ENCODE measurements around the gene MATCAP1.

MATCAP1 gene

DNA sequence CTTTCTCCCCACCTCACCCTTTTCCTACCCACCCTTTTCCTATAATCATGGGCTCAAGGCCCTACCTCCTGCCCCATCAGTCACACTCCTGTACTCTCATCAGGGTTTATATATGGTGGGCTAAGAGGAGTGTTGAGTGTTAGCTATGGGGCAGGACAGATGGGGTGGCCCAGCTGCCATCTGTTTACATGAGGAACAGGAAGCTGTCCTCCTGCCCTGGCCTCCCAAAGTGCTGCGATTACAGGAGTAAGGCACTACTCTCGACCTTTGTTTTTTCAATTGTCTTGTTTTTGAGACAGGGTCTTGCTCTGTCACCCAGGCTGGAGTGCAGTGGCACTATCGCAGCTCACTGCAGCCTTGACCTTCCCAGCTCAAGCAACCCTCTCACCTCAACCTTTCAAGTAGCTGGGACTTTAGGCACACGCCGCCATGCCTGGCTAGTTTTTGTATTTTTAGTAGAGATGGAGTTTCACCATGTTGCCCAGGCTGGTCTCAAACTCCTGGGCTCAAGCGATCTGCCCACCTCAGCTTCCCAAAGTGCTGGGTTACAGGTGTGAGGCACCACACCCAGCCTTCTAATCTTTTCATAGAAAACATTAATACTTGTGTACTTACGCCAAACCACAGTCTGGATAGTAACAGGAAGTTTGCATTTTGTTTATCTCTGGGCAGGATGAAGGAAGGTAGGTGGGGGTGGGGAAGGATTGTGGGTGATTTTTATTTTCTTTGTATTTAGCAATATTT is 25.7 kb downstream of the MATCAP1 start:
- no peak for DNase-seq (ENCODE audit: low read depth, low spot score)

DNA sequence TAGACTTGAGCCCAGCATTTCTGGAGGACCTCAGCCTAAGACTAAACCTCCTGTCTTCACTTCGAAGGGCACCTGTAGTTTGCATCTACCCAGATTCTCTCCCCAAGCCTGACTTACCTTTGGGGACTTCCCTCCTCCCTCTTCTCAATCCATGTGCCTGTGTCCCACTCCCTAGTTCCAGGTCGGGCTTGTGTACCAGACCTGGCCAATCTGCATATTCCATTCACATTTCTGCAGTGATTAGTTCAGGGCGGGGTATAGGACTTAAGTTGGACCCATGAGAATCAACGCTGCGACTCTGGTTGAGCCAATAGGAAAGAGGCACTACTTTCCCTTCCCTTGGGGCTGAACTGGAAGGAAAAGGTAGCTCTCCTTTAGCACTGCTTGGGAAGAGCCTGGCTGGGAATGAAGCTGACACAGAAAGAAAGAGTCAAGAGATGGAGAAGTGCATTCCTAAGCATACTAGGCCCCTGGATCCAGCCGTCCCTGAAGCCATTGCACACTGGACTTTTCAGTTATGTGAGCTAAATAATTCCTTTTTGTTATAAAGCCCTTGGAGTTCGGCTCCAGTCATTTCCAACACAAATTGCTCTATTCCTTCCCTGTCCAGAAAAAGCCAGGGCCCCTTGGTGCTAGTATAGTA is 26.5 kb downstream of the MATCAP1 start:
- no peak for DNase-seq (ENCODE audit: low read depth, low spot score)

DNA sequence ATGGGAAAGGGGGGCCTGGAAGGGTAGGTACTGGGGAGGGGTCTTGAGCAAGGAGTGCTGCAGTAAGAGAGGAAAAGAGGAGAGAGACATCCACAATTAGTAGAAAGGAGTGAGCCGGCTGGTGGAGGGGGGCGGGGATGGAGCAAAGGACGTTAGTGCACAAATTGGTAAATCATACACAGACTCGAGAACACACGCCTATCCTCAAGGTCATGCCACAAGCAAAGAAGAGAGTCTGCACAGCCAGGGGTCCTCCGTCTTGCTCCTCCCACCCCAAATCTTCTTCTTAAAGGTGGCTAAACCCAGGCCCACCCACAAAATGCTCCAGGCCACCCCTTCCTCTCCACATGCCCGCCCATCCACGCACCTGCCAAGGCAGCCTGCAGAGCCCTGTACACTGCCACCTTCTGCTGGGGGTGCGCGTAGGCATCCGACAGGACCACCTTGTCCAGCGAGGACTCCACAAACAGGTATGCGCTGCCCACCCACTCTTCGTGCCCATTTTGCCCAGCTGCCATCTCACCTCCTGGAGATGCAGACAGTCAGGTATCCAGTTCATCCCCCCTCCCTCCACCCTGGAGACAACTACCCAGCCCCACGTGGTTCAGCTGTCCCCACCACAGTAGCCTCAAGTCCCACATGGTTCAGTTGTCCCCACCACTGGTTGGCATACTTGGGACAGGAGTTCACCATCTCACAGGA is 27.5 kb downstream of the MATCAP1 start:
- DNase-seq (ENCODE audit: low read depth, low spot score): no peak

DNA sequence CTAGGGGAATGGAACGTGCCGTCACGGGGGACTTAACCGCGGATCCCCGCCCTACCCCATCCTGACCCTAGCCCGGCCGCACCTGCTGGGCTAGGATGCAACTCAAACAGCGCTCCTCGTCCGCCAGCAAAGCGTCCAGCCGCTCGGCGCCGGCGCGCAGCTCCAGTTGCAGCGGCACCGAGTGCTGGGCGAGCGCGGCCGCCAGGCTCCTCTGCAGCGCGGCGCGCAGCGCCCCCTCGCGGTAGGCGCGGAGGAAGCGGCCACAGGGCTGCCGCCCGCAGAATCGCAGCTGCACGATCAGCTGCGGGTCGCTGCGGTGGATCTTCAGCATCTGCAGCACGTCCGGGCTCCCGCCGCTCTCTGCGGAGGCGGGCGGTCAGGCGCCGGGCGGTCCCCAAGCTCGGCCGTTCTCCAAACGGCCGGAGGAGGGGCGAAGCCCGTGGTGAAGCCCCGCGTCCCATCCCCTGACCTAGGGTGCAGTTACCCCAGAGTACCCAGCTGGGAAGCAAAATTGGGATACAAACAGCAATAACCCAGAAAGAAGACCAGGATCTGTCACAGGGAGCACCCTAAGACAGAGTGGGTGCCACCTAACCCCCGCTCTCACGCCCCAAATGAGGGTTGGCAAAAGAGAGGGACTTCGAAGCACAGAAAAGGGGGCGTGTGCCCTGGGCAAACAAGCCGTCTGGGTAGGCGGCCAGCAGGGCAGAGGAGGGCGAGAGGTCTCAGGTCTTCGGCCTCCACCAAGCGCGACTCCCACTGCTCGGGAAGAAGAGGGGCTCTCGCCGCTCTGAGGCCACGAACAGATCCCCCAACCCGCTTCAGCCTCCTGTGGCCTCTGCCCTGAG is 28.2 kb downstream of the MATCAP1 start:
- DNase-seq (ENCODE audit: low read depth, low spot score): peak; percentile 91

DNA sequence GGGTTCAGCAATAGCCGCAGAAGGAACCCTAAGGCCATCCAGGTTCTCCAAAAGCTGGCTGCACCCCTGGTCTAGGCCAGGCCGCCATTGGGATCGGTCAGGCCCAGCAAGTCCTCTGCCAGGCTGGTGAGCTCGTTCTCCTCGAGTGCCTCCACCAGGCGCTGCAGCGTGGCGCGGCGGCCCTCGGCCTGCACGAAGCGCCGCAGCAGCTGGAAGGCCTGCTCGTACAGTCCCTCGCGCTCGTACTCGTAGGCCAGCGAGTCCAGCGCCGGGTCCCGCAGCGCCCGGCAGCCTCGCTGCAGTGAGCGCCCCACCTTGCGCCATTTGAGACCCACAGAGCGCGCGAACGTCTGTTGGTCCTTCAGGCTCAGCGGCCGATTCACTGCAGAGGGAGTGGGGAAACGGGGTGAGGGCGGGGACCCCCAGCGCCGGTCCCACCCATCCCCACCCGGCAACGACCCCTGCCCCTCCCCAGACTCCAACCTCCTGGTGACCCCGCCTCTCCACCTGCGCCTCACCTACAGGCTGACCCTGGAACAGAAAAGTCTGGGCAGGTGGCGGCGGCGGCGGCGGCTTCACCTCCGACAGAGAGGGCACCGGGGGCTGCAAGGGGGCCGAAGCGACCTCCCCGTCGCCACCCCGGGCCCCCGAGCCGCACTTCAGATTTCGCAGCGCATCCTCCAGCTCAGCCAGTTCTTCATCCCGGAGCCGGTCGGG is 29.0 kb downstream of the MATCAP1 start:
- DNase-seq (ENCODE audit: low read depth, low spot score): no peak

DNA sequence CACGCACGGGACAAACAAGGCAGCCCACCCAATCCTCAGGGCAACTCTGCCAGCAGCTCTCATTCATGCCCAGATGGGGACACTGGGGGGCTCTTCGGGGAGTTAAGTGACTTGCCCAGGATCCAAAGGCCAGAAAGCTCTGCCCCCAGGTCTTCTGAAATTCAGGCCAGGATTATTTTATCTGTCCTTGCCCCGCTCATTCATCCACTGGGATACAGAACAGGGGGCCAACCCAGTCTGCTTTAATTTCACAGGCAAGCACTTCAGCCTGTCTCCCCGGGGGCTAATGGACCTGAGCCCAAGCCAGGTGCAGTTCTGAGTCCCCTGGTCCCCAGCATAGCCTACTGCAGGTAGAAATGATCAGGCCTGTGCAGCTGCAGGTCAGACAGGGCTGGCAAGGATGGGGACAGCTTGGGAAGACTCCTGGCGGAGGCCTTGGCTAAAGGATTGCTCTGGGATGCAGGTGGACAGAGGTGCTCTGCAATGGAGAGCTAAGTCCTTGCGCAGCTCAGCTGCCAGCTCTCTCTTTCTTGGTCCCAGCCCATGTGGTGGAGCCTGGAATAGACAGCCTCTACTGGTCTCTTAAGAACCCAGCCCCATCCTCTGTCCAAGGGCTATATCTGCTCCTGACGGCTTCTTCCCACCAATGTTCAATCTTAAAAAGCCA is 32.2 kb downstream of the MATCAP1 start:
- DNase-seq (ENCODE audit: low read depth, low spot score): no peak

DNA sequence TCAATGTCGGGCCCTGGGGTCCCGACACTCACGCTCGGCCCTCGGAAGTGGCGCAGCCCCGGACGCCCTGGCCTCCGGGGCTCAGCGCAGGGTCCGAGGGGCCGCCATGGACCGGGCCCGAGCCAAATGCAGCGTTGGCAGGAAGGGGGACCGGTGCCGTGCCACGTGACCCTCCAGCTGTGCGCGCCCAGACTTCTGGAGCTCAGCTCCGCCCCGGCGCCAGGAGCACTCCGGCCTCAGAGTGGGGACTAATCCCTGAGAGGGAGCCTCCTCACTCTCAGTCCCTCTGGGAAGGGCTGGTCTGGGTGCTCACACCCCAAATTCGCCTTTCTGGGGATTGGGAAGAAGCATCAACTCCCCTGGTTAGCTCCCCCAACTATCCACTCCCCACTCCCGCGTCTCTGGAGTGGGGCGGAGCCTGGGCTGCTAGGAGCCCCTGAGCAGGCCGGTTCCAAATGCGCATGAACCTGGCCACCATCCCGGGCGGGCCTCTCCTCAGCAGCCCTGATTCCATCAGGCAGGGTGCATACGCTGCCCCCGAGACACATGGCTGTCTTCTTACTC is 32.8 kb downstream of the MATCAP1 start, which contains the start of gene B3GNT9:
Gene B3GNT9 (minus strand): TSS at position 166 of the 564 bp plus-strand sequence. CDS start 513 bp downstream, outside the sequence.
- DNase-seq (ENCODE audit: low read depth, low spot score): peak; percentile 83

DNA sequence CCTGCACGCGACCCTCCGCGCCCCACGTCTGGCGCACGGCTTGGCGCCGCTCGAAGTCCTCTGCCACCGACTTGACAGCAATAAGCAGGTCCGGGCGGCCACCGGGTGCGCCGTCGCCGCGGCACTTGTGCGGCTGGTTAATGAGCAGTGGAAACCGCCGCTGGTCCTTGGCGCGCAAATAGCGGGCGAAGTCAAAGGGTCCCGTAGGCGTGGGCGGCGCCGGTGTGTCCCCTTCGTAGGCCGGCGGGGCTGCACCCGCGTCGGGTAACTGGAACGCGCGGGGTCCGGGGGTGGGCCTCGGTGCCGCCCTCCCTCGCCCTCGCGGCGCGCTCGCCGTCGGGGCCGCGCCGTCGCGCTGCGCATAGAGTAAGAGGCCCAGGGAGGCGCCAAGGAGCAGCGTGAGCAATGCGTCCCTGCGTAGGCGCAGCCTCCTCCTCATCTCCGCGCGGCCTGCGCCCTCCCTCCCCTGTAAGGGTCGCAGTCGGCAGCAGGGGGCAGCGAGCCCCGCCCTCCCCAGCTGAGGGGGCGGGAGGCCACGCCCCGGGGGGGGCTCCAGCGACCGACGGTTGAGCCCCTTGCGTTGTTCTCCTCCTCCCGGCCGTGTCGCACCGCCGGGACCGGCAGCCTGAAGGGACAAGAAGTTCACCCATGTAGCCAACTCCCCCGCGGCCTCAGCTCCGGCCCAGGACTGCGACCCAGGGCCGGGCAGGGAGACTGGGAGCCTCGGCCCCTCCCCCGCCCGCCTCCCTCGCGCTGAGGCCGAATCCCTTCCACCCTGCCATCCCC is 33.5 kb downstream of the MATCAP1 start:
- DNase-seq (ENCODE audit: low read depth, low spot score): peak; percentile 71

DNA sequence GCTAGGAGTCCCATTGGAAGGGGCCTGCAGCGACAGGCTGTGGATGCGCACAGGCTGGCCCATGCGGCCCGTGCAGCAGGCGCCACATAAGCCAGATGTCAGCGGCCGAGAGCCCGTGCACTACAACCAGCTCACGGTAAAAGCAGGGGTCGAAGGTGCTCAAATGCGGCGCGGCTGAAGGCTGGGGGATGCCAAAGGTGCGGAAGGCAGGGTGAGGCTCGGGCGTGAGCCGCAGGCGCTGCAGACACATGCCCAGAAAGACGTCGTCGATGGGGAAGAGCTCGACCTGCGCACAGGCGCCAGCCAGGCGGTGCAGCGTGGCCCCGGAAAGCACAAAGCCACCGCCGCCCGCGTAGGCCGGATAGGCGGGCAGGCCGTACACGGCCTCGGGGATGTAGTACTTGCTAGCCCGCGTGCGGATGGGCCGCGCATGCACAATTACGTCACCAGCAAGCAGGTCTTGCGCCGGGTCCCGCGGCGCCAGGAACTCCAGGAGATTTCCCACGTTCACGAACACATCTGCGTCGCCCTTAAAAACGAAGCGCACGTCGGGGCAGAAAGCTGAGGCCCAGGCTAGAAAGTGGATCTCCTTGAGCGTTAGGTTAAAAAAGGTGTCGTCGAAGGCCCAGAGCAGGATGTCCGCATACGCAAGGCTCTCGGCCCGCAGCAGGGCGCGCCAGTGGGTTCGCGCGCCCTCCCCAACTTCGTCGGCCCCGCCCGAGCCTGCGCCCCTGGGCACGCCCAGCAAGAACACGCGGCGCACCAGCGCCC is 34.3 kb downstream of the MATCAP1 start:
- no peak for DNase-seq (ENCODE audit: low read depth, low spot score)

DNA sequence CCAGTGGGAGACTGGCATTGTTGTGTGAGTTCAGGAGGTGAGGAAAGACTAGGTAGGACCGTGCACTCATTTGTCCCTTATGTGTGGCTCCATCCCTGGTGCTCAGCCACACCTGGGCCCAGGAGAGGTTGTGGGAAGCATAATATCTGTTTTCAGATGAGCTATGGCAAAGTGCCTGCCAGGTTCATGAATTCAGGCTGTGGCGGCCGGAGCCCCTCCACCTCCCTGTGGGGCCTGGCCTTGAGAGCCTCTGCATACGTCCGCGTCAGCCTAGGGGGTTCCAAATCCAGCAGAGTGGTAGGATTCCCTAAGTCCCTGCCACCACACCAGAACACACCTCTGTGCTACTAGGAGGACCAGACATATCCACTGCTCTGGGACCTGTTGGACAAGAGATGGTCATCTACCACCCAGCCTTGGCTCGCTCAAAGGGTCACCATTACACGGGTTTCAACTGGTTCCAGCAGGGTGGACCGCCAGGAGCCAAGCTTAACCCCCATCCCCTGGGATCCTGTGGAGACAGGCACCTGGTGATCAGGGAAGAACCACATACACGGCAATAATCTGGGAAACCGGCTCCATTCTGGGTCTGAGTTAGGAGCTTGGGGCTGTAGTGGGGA is 35.0 kb downstream of the MATCAP1 start:
- DNase-seq (ENCODE audit: low read depth, low spot score): no peak

DNA sequence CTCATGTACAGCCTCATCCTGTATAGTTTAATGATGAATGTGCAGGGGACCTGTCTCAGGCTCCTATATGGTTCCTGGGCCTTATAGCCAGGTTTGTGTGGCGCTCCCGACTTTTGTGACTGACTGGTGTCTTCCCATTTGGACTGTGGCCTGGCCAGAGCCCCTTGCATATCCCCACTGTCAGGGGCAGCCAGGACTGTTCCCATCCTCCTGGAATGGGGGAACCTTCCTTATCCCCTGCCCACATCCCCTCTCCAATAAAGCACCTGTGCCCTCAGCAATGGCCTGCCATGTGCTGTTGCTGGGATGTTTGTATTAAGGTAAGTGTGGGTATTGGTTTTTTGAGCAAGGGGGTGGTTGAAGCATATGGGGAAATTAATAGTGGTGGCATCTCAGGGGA is 35.5 kb downstream of the MATCAP1 start:
- no peak for DNase-seq (ENCODE audit: low read depth, low spot score)

DNA sequence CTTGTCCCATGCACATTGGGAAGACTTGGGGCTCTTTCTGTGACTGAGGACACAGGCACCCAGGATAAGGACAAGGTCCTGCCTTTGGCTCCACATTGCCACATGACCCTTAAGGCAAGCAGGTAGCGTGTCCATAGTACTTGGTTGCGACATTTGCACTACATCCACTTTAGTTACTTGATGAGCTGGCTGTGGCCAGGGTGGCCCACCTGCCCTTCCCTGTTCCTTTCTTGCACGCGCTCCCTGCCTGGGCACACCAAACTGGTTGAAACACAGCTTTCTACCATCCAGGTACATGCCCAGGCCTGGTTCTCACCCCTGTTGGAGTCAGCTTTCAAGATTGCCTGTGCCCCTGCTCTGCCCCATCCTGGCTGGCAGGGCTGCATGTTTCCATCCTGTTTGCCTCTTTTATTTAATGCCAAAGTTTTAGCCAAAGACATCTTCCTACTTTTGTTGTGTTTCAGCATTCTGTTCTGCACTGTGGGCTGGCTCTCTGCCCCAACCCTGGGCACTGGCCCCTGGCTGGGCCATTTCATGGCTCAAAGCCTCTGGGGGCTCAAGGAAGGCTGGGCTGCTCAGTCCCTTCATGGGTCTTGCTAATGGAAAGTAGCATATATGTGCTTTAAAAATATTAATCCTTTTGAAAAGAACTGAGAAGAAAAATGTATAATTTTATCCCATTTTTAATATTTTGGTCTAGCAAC is 36.2 kb downstream of the MATCAP1 start:
- no peak for DNase-seq (ENCODE audit: low read depth, low spot score)

DNA sequence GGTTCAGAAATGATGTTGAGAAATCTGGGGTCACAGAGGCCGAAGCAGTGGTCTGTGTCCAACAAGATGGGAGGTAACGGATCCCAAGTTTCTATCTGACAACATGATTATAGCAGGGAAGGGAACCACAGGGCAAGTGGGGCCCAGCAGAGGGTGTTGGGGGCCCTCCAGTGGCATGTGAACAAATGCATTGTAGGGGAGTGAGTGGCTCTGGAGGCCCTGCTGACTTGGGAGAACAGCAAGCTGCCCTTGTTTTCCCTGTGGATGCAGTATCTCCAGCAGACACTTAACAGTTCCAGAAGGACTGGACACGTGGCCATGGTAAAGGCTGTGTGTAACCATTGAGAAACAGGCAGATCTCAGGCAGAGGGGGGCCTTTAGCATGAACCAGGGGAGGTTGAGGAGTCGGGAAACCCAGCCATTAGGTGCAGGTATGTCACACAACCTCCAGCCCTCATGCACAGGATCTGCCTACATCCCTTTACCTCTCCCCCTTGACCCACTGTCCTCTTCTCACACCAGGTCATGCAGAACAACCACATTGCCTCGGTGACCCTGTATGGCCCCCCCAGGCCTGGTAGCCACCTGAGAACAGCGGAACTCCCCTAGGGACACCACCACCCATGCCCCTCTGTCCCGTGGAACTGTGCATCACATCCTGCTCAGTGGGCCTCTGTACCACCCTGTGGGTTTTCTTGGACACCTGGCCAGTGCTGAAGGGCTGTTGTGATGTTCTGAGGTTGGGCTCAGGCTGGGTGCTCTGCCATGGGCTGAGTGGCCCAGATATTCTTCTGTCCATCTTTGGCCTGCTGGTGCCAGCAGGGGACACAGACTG is 37.0 kb downstream of the MATCAP1 start:
- DNase-seq (ENCODE audit: low read depth, low spot score): no peak

DNA sequence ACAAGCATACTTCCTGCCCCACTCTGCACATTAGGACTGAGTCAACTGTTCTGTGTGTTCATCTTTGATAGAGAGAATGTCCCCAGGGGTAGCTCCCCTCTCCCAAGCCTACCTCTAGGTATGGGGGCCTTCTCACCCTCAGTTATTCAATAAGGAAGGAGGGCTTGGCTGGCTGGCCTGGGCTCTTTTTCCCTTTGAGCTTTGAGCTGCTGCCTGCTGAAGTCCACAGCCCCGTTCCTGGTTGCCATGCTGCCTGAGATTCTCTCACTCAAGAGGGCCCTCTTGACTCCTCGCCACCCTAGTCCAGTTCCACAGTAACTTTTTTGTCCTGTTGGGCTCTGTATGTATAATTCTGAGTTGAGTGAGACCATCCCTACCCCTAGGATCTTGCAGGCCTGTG is 38.0 kb downstream of the MATCAP1 start:
- no peak for DNase-seq (ENCODE audit: low read depth, low spot score)

DNA sequence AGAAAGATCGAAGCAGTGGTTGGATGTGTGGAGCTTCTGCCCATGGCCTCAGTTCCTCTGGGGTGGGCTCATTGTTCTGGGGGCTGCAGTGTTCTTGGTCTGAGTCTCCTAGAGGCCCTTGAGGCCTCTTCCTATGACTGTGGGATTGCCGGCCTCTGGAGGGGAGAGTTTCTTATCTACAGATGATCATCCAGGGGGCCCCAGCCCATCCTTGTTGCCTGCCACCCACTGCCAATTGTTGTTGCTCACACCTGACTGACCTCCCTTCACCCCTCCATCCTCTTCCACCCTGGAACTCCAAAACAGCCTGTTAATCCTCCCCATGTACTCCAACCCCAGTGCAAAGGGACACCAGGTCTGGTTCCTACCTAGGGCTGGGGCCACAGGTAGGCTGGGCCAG is 38.8 kb downstream of the MATCAP1 start:
- DNase-seq (ENCODE audit: low read depth, low spot score): no peak

DNA sequence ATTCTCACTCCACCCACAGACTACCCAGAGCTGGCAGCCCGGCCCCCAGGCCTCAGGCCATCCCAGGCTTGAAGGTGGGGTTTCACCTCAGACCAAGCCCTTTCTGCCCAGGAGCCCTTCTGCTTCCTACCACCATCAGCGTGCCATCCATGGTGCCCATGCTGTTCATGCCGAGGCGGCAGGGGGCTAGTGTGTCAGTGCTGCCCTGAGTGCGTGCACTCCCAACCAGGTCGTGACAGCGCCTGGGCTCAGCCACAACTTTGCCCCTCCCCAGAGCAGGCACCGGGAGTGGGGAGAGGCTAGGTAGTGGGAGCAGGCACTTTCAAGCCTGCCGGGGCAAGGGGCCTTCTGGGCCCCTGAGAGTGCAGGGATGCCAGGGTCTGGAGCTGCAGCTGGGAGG is 41.4 kb downstream of the MATCAP1 start:
- DNase-seq (ENCODE audit: low read depth, low spot score): no peak

DNA sequence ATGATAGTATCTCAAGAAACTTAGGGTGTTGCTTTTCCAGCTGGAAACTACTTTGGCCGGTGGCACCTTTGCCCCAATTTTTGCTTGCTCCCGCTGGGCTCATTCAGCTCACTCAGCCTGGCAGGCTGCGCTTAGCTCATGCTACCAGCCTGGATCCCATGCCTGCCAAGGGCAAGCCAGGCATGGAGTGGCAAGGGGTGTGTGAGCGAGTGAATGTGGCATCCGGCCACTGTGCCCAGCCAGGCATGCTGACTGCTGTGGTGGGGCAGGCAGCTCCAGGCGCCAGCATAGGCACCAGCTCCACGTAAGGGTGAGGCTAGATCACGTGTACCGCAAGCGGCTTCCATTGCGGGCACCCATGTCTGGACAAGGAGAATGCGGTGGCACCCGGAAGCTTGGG is 42.4 kb downstream of the MATCAP1 start:
- no peak for DNase-seq (ENCODE audit: low read depth, low spot score)

All from astrocyte of the hippocampus (primary cell).